Liver (tissue), 3 donors: ENCODE data around the gene LRRN3.

ENCODE experiments used
- ATF3 ChIP-seq: IDR thresholded peaks from 2 replicates; pipeline ENCODE4 v1.6.1; 2016; ENCODE audit warnings: antibody characterized with exemption
- CTCF ChIP-seq: fragments of 150-350 bp; IDR thresholded peaks from 2 replicates; pipeline ENCODE4 v1.5.1; 2017; ENCODE audit warnings: improper control_type of control experiment, low read depth, low read length; ENCODE audit not compliant: missing input control
- GABPA ChIP-seq, 2 donors: IDR thresholded peaks in 1 of 2; conservative IDR thresholded peaks in 1 of 2; 2 replicates each; pipeline ENCODE4 v1.6.1; 2016; ENCODE audit warnings: antibody characterized with exemption in 2 of 2, mild to moderate bottlenecking in 1 of 2, moderate library complexity in 1 of 2
- JUND ChIP-seq, 2 donors: IDR thresholded peaks; 2 replicates each; pipeline ENCODE4 v1.6.1; 2016; ENCODE audit warnings: antibody characterized with exemption in 2 of 2
- MAX ChIP-seq: IDR thresholded peaks from 2 replicates; pipeline ENCODE4 v1.6.1; 2016; ENCODE audit warnings: antibody characterized with exemption
- RAD21 ChIP-seq, 2 donors: IDR thresholded peaks; 2 replicates each; pipeline ENCODE4 v1.6.1; 2016; ENCODE audit warnings: antibody characterized with exemption in 2 of 2, mild to moderate bottlenecking in 2 of 2
- REST ChIP-seq: IDR thresholded peaks from 2 replicates; pipeline ENCODE4 v1.6.1; 2016; ENCODE audit warnings: antibody characterized with exemption, mild to moderate bottlenecking
- TAF1 ChIP-seq: conservative IDR thresholded peaks from 2 replicates; pipeline ENCODE4 v1.6.1; 2016; ENCODE audit warnings: antibody characterized with exemption, mild to moderate bottlenecking
- YY1 ChIP-seq: IDR thresholded peaks from 2 replicates; pipeline ENCODE4 v1.6.1; 2016; ENCODE audit warnings: antibody characterized with exemption, mild to moderate bottlenecking
- TF ChIP-seq, protein P1 (sequence below): IDR thresholded peaks from 2 replicates; pipeline ENCODE4 v1.6.1; 2016; ENCODE audit warnings: antibody characterized with exemption
- donor health status: healthy.
- donor health status: healthy.

- TF ChIP-seq REST: no peak
- TF ChIP-seq YY1: no peak
- TF ChIP-seq CTCF: no peak
- TF ChIP-seq MAX: no peak
- no peak for TF ChIP-seq JUND (IDR thresholded peaks at IDR 0.05)
- no peak for TF ChIP-seq ATF3
- no peak for TF ChIP-seq TAF1
- TF ChIP-seq RAD21 (IDR thresholded peaks at IDR 0.05): no peak
- no peak for TF ChIP-seq GABPA (IDR thresholded peaks at IDR 0.05 in 1 of 2, conservative IDR thresholded peaks at IDR 0.05 in 1 of 2)
- TF ChIP-seq, protein P1, sequence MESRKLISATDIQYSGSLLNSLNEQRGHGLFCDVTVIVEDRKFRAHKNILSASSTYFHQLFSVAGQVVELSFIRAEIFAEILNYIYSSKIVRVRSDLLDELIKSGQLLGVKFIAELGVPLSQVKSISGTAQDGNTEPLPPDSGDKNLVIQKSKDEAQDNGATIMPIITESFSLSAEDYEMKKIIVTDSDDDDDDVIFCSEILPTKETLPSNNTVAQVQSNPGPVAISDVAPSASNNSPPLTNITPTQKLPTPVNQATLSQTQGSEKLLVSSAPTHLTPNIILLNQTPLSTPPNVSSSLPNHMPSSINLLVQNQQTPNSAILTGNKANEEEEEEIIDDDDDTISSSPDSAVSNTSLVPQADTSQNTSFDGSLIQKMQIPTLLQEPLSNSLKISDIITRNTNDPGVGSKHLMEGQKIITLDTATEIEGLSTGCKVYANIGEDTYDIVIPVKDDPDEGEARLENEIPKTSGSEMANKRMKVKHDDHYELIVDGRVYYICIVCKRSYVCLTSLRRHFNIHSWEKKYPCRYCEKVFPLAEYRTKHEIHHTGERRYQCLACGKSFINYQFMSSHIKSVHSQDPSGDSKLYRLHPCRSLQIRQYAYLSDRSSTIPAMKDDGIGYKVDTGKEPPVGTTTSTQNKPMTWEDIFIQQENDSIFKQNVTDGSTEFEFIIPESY: no peak
Observed at GRCh38 chr7:111085356-111085755, 5.6 kb upstream of the LRRN3 start.
